NCI-H2171 treated with DMSO at 0.1 percent for 48 hours (cell line): Measurements from ENCODE around the gene TP53BP1.

Experiments
- DNase-seq: peaks from one replicate; lab custom pipeline; 2025; lab: John Stamatoyannopoulos, UW

TP53BP1 gene

GRCh38 chr15:43520138-43520537 is 27.2 kb upstream of the TP53BP1 start:
- DNase-seq = no peak

- no peak for DNase-seq
These were observed 26.2 kb upstream of the TP53BP1 start for GRCh38 chr15:43519196-43519595.

DNA sequence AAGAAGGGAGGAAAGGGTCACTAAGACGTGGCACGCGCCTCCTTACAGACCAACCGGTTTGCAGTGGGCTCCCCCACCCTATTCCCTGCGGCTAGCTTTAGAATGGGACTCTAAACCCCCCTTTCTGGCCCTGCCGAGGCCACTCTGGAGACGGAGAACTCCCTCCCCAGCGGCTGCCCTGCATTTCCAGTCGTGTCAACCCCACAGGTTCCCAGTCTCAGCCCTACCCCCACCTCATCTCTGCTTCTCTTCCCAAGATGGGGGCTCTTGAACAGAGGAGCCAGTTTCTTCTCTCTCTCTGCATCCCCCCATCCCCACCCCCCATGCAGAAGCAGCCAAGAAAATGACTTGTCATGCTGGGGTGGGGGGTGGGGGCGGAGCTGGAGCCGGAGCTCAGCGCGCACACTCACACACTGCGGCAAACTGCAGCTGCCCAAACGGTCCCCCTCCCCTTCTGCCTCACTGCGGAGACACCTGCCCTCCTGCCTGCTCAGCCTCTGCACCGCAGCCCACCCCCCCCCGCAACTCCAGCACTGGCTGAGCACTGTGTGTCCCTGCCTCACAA is 25.3 kb upstream of the TP53BP1 start:
- DNase-seq = peak; percentile 87

- peak; percentile 92 for DNase-seq
These were observed 24.6 kb upstream of the TP53BP1 start, which contains the start of gene MAP1A for GRCh38 chr15:43517354-43518196. MAP1A (plus strand) TSS chr15:43517608; CDS start chr15:43521474, 3,866 bp downstream.

DNA sequence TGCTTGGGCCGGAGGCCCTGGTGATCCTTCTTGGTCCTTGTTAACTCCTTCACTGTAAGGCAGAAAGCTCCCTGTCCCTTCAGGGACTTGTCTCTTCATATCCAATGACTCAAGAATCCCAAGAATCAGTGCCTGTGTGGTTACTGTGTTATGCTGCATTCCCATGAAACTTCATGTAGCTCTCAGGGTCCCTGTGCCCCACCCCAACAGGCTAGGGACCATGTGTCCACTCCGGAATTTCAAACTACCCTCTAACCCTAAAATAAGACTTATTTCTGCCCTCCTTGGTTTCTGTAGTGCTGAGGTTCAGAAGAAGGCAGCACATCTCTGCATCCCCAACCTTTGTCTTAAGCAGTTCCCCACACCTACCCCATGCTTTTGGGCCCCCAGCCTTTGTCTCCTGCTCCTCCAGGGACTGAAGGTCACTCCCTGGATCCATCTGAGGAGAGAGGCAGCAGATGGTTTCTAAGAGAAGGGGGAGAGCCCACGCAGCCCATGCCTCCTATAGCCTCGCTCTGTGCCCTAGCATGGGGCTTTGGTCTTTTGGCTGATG is 23.9 kb upstream of the TP53BP1 start:
- DNase-seq = peak; percentile 92

GRCh38 chr15:43516185-43516584 is 23.2 kb upstream of the TP53BP1 start:
- DNase-seq = no peak

DNA sequence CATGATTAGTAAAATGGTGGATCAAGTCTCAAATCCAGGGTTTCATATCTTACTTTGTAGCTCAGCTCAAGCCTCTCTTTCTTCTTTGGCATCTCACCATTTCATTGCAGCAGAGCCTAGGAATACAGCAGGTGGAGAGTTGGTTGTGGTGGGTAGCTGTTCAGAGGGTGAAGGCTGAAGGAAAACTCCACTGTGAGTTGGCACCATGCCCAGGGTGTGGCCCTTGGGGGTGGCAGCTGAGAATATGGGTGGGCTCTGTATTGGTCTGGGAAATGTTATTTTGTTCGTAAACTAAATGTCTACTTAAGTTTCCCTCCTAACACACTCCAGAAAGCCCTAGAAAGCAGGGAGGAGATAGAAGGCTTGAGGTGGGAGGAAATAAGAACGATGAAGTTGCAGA is 22.8 kb upstream of the TP53BP1 start:
- DNase-seq = no peak

DNA sequence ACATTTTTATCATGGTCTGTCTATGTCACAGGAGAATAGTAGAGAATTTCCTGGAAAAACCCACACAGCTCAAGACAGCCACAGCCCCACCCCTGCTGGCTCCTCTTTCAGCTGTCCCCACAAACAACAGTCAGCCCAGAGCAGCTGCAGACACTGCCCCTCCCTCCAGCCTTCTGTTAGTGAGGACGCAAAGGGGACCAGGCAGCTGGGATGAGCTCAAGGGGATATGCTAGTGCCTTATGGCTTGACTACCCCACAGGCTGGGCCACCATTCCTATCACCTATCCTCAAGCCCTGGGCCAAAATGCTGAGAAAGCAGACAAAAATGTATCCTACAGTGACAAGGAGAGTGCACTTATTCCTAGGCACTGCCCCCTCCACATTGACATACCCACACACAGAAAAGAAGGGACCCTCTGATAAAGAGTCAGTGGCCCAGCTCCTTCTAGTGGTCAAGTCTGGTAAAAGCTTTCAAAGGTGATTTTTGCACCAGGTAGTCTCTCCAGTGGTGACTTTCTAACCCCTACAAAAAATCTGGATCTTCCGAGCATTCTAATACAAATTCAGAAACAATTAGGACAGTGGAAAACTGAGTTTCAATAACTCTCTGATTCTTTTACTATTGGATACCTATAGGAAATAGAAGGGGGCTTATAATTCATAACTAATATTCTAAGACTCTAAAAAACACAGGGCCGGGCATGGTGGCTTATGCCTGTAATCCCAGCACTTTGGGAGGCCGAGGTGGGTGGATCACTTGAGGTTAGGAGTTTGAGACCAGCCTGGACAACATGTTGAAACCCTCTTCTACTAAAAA is 21.5 kb upstream of the TP53BP1 start:
- DNase-seq = peak; percentile 80

- DNase-seq = no peak
These were observed 20.6 kb upstream of the TP53BP1 start for GRCh38 chr15:43513550-43513949.

DNA sequence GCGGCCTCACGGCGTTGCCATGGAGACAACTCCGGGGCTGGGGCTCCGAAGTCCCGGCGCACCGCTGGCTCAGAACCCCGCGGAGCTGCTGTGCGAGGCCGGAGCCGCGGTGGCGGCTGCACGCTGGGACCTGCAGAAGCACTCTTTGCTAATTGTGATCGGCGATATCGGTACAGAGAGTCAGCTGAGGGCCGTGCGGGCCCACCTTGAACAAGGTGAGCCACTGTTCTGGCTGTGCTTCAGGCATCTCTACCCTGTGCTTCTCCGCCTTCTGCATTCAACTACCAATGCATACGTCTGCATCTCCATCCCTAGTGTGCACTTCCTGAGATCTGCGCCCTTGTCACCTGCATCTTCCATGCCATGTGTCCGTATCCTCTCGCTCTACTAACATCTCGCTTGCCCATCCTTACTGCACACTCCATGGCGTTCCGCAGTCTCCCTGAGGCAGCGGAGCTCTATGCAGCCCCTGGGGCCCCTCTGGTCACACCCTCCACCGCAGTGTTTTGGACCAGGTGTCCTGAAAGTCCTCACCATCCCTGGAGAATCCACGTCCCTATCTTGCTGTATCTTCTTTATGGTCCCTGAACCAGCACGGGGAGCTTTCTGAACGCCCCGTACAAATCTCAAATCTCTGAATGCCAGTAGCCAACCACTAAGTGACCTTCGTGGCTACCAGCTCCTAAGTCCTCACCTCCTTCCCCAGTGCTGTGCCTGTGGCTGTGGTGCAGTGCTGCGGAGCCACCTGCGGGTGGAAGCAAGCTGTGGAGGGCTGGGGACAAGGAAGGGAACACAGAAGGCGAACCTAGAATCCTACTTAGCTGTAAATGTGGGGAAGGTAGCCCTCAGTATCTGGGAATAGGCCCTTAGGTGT is 18.3 kb upstream of the TP53BP1 start:
- DNase-seq = peak; percentile 42

GRCh38 chr15:43510200-43511011 is 17.4 kb upstream of the TP53BP1 start:
- DNase-seq = peak; percentile 98

DNA sequence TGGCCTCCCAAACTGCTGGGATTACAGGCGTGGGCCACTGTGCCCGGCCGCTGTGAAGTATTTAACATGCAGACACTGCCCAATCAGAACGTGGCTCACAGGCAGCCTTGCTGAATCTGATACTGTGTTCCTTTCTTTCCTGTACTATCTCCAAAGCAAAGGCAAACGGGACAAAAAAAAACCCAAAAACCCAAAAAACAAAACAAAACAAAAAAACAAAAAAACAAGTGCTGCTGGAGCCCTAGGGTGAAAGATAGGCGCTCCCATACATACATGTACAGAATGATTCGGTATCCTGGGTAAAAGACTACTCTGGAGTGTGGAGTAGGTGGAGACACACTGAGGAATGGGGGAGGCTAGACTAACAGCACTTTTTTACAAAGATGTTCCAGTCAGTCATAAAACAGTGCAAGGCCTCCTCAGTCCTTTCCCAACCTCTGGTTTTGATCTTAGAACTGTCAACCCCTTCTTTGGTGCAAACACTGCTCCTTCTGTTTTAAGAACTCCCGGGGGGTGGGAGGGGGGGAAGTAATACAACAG is 16.8 kb upstream of the TP53BP1 start:
- peak; percentile 23 for DNase-seq

DNA sequence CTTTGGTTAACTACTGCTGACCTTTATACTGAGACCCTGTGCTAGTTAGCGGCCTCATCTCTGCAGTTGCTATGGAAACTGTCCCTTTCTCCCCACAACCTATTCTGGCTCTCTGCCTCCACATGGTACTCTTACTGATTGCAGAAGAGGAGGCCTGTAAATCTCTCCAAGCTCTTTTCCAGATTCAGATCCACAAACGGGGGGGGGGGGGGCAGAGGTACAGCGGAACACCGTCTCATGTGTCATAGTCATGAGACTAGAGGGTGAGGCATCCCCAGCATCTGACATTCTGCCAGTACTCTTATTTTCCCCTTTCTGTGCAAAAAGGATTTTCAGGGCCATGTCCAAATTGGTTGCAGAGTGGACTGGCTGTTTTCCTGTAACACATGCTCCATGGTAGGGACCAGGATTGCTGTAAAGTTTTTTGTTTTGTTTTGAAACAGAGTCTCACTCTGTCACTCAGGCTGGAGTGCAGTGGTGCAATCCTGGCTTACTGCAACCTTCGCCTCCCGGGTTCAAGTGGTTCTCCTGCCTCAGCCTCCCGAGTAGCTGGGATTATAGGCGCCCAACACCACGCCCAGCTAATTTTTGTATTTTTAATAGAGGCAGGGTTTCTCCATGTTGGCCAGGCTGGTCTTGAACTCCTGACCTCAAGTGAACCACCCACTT is 16.2 kb upstream of the TP53BP1 start:
- DNase-seq = peak; percentile 26

GRCh38 chr15:43508421-43508820 is 15.5 kb upstream of the TP53BP1 start:
- no peak for DNase-seq

DNA sequence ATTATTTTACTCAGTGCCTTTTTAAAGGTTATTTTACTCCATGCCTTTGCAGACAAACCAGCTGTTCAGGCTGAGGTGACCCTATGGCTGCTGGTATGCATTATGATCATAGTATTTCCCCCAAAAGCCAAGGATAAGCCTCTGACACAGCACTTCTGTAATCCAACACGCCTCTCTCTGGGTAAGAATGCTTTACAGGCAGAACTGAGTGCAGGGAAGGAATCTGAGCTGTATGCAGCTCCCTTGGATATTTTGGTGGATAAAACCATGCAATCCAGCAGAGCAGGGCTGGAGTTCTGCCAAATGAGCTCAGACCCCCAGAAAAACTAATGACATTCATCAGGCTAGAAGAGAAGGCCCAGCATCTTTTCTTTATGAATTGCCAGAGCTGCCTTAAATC is 12.8 kb upstream of the TP53BP1 start:
- DNase-seq = peak; percentile 3

DNA sequence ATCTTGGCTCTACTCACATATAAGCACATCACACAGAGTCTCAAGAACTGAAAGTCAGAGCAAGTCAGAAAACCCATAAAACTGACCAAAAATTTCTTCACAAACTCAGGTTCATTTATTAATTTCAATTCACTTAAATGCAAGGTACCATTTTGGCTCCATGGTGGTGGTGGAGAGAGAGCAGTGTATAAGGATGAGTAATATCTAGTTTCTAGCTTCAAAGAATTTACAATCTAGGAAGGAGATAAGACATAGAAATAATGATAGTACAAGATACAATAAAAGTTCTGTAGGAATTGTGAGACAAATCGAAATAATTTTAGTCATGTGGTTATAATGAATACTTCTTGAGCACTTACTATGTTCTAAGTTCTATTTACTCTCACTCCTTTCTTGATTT is 6.7 kb upstream of the TP53BP1 start:
- DNase-seq = no peak

DNA sequence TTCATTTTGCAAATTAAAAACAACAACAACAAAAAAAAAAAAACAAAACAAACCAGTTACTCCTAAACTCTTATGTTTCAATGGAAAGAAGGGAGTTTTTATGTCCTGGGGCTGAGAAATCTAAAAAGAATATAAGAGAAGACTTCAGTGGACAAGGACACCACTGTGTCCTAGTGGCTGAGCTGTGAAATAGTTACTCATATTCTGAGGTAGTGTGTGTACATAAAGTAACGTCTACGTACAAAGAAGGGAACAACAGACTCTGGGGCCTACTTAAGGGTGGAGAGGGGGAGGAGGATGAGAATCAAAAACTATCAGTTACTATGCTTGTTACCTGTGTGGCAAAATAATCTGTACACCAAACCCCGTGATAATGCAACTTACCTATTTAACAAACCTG is 6.0 kb upstream of the TP53BP1 start:
- no peak for DNase-seq

GRCh38 chr15:43493703-43494472 is 932 bp upstream of the TP53BP1 start:
- peak; percentile 36 for DNase-seq

DNA sequence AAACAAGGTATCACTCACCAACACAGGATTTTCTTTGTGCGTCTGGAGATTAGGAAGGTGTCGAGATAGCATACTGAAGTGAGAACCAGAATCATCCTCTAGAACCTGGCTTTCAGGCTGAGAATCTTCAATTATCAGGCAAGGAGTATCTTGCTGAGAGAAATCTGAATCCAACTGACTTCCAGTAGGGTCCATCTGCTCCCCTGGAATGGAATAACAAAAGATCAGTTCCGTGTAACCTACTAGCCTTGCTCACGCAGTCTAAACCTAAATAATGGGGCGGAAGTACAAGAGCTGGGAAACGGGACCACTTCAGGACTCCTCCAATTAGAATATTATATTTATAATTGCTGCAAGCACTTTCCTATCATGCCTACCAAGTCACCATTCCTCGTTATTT is 690 bp downstream of the TP53BP1 start:
- DNase-seq = peak; percentile 55
